ENCODE results near the gene CAMSAP2.

Gene CAMSAP2

GRCh38 chr1:200850554-200850953 lies 111.9 kb downstream of the CAMSAP2 start:
- DNase-seq (ENCODE audit: low read depth): no peak

- no peak for DNase-seq (ENCODE audit: low read depth)
Observed at GRCh38 chr1:200856716-200857357, 118.1 kb downstream of the CAMSAP2 start.

- DNase-seq (ENCODE audit: low read depth): no peak
Observed at GRCh38 chr1:200857804-200858203, 119.1 kb downstream of the CAMSAP2 start.

GRCh38 chr1:200861937-200862647 lies 123.4 kb downstream of the CAMSAP2 start:
- DNase-seq (ENCODE audit: low read depth): no peak

- no peak for DNase-seq (ENCODE audit: low read depth)
Observed at GRCh38 chr1:200862713-200863415, 124.2 kb downstream of the CAMSAP2 start.

GRCh38 chr1:200866116-200866515 lies 127.4 kb downstream of the CAMSAP2 start:
- no peak for DNase-seq (ENCODE audit: low read depth)

- no peak for DNase-seq (ENCODE audit: low read depth)
Observed at GRCh38 chr1:200866521-200866920, 127.8 kb downstream of the CAMSAP2 start.

- DNase-seq (ENCODE audit: low read depth): no peak
Observed at GRCh38 chr1:200867018-200867811, 128.5 kb downstream of the CAMSAP2 start.

GRCh38 chr1:200869376-200869752 lies 130.7 kb downstream of the CAMSAP2 start:
- no peak for DNase-seq (ENCODE audit: low read depth)

- DNase-seq (ENCODE audit: low read depth): no peak
Observed at GRCh38 chr1:200869753-200870391, 131.2 kb downstream of the CAMSAP2 start.

- DNase-seq (ENCODE audit: low read depth): no peak
Observed at GRCh38 chr1:200872446-200873115, 133.9 kb downstream of the CAMSAP2 start, which contains the start of gene GPR25. Gene GPR25, plus strand, starts transcription at chr1:200872981. Its CDS starts 57 bp downstream, at chr1:200873038.

GRCh38 chr1:200873116-200873670 lies 134.5 kb downstream of the CAMSAP2 start:
- no peak for DNase-seq (ENCODE audit: low read depth)

GRCh38 chr1:200873671-200874397 lies 135.1 kb downstream of the CAMSAP2 start:
- no peak for DNase-seq (ENCODE audit: low read depth)

- no peak for DNase-seq (ENCODE audit: low read depth)
Observed at GRCh38 chr1:200874694-200875093, 136.0 kb downstream of the CAMSAP2 start.

- DNase-seq (ENCODE audit: low read depth): no peak
Observed at GRCh38 chr1:200875416-200875815, 136.7 kb downstream of the CAMSAP2 start.

- no peak for DNase-seq (ENCODE audit: low read depth)
Observed at GRCh38 chr1:200877010-200877409, 138.3 kb downstream of the CAMSAP2 start.

GRCh38 chr1:200877839-200878551 lies 139.3 kb downstream of the CAMSAP2 start:
- no peak for DNase-seq (ENCODE audit: low read depth)

GRCh38 chr1:200880212-200880611 lies 141.5 kb downstream of the CAMSAP2 start:
- DNase-seq (ENCODE audit: low read depth): no peak

GRCh38 chr1:200883118-200883517 lies 144.4 kb downstream of the CAMSAP2 start:
- no peak for DNase-seq (ENCODE audit: low read depth)

All from HS-5 (cell line).